Epithelial cell of proximal tubule (primary cell): ENCODE results near the gene OR7A17. TPM values are rescaled to one million over a fixed set of nuclear protein-coding genes. Genes with fewer than 3 reads are reported as not detected.

Experiments
- DNase-seq: peaks from one replicate; pipeline ENCODE4 v3.0.0-alpha.2; 2011; ENCODE audit warnings: low read depth
- H3K4me3 ChIP-seq: 2 replicates; pipeline ENCODE4 v1.5.1; 2011; ENCODE audit warnings: low read depth, mild to moderate bottlenecking, low read length
- total RNA-seq: library from RNA; depleted of rRNA; stranded (reverse); fragments of >200 nt; gene quantifications from 2 replicates; pipeline ENCODE4 v1.2.3, GENCODE V29; 2015
- TF ChIP-seq, protein P1 (sequence below): conservative IDR thresholded peaks from 2 replicates; pipeline ENCODE4 v1.5.1; 2012; ENCODE audit warnings: low read depth, mild to moderate bottlenecking, low read length

The OR7A17 gene
- not detected in 2 replicates for total RNA-seq

DNA sequence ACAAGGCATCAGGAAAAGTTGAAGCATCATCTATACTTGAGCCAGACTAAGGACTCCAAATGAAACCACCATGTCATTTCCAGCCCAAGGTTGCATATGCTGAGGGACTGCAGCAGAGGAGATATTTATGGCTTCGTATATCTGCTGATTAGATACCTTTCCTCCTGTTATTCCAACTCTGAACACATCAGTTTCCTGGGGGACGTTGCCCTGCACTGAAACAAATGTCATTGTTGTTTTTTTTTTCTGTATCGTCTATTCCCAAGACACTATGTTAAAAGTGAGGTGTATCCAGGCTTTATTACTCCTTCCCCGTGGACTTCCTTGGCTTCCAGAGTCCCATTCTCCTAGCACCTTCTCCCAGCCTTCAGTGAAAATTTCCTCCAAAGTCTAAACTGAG is at the start of gene OR7A17:
Gene OR7A17 (minus strand): TSS at position 101 of the 400 bp plus-strand sequence. CDS start 4,777 bp downstream, outside the sequence.
- no peak for DNase-seq

DNA sequence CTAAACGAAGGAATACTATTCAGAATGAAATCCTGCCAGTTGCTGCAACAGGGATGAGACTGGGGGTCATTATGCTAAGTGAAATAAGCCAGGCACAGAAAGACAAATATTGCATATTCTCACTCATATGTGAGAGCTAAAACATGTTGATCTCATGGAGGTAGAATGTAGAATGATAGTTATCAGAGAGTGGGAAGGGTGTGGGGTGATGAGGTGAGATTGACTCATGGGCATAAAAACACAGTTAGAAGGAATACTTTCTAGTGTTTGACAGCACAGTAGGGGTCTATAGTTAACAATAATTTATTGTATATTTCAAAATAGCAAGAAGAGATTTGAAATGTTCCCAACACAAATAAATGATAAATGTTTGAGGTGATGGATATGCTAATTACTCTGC is 47.6 kb upstream of the OR7A17 start:
- TF ChIP-seq, protein P1, sequence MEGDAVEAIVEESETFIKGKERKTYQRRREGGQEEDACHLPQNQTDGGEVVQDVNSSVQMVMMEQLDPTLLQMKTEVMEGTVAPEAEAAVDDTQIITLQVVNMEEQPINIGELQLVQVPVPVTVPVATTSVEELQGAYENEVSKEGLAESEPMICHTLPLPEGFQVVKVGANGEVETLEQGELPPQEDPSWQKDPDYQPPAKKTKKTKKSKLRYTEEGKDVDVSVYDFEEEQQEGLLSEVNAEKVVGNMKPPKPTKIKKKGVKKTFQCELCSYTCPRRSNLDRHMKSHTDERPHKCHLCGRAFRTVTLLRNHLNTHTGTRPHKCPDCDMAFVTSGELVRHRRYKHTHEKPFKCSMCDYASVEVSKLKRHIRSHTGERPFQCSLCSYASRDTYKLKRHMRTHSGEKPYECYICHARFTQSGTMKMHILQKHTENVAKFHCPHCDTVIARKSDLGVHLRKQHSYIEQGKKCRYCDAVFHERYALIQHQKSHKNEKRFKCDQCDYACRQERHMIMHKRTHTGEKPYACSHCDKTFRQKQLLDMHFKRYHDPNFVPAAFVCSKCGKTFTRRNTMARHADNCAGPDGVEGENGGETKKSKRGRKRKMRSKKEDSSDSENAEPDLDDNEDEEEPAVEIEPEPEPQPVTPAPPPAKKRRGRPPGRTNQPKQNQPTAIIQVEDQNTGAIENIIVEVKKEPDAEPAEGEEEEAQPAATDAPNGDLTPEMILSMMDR = no peak
- H3K4me3 ChIP-seq = no peak overlapping the region
- no peak for DNase-seq

More for the DNA sequence above, at the start of gene OR7A17:
- TF ChIP-seq, protein P1 = no peak
- no peak within 1 kb of the TSS for H3K4me3 ChIP-seq

DNA sequence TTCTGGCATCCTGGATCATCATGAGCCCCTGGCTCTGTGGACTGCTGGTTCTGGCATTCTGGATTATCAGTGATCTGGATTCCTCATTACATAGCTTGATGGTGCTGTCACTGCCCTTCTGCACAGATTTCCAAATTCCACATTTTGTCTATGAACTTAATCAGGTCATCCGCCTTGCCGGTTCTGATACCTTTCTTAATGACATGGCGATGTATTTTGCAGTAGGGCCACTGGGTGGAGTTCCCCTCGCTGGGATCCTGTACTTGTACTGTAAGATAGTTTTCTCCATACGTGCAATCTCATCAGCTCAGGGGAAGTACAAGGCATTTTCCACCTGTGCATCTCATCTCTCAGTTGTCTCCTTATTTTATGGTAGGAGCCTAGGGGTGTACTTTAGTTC is 30.9 kb upstream of the OR7A17 start:
- DNase-seq = no peak
- H3K4me3 ChIP-seq = no peak overlapping the region
- TF ChIP-seq, protein P1 = no peak

DNA sequence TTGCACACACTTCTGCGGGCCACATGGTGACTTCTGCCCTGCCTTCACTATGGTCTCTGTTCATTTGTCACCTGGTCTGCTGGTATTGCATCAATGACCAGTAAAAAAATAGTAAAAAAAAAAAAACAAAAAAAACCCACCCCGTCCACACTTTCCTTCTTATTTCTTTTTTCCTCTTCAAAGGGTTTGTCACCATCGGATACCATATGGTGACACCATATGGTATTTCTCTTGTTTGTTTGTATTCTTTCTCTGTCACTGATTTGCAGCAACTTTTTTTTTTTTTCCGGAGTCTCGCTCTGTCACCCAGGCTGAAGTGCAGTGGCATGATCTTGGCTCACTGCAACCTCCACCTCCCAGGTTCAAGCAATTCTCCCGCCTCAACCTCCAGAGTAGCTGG is 29.2 kb upstream of the OR7A17 start:
- no peak for DNase-seq
- TF ChIP-seq, protein P1 = no peak
- H3K4me3 ChIP-seq = no peak overlapping the region

DNA sequence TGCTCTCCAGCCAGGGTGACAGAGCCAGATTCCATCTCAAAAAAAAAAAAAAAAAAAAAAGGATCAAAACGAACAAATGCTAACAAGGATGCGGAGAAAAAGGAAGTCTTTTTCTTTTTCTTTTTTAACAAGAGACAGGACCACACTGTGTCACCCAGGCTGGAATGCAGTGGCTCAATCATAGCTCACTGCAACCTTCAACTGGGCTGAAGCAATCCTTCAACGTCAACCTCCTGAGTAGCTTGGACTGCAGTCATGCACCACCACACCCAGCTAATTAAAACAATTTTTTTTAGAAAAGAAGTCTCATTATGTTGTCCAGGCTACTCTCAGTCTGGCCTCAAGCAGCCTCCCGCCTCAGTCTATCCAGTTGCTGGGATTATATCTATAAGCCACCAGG is 20.8 kb upstream of the OR7A17 start:
- no peak for DNase-seq
- TF ChIP-seq, protein P1 = no peak
- no peak overlapping the region for H3K4me3 ChIP-seq

DNA sequence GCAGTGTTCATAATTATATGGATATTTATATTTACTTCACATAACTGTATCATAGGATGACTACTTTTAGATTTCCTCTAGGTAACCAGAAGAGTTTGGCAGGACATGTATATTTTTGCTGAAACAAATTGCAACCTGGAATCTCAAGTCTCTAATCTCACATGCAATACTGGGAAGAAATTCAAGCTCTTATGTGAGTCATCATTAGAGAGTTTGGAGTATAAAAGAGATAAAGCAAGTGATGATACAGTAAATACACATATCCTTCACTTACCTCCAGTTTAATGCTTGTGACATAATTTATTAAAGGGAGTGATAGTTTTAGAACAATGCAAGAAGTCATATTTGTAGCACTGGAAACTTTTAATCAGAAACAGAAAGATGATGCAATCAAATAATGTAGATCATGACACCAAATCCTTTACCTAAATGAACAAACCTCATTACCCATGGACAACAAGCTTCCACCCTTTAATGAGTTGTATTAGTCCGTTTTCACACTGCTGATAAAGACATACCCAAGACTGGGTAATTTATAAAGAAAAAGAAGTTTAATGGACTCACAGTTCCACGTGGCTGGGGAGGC is 15.8 kb upstream of the OR7A17 start:
- DNase-seq = no peak
- no peak overlapping the region for H3K4me3 ChIP-seq
- TF ChIP-seq, protein P1 = no peak

DNA sequence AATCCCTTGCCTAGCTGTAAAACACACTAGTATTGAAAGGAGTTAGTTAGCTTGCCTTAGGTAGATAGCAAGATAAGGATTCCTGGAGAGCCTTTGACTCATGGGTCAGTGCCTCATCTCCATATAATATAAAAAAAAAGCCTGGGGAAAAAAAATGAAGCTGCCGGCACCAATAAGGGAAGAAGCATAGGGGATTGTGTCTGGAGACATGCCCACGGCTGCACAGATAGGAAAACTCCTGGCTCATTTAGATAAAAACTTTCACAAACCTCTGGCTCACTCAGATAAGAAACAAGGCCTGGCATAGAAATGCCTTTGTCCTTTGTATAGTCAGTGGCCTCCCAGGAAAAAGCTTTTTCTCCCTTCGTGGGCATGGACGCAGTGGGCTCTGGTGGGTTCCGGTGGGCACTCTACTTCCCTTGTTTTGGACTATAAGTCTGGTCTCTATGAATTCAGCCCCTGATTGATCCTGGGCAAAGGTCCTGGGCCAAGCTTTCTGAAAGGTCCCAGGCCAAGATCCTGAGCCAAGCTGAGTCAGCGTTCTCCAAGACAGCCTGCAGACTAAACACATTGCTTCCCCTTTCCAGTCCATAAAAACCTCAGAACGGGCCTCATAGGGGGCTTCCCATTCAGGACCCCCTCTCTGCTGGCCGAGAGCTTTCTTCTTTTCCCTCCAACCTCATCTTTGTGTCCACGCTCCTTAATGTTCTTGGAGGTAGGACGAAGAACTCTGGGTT is 4.9 kb upstream of the OR7A17 start:
- no peak overlapping the region for H3K4me3 ChIP-seq
- TF ChIP-seq, protein P1 = no peak

More for the DNA sequence above, 4.9 kb upstream of the OR7A17 start:
- DNase-seq = no peak
